CD4-positive, alpha-beta T cell (primary cell): ENCODE data around the gene PEAK3. TPM values are rescaled to one million over a fixed set of nuclear protein-coding genes. Genes with fewer than 3 reads are reported as not detected.

ENCODE experiments used
- ATAC-seq: fragments of 200-7000 bp; cut with Tn5 transposase; one replicate; pipeline ENCODE4 v1.10.0; 2022; ENCODE audit warnings: mild to moderate bottlenecking; ENCODE audit not compliant: poor library complexity
- CTCF ChIA-PET: fragments of 350-600 bp; sonication (Branson Sonifier 250); formaldehyde crosslinking; loops from one replicate; lab custom pipeline; 2021; ENCODE audit warnings: antibody characterized with exemption, inconsistent platforms; lab: Charles Lee
- POLR2A ChIA-PET: fragments of 350-600 bp; sonication (Branson Sonifier 250); formaldehyde crosslinking; loops from one replicate; lab custom pipeline; 2021; ENCODE audit warnings: antibody characterized with exemption, inconsistent platforms; lab: Charles Lee
- DNase-seq, 14 experiments: peaks; one replicate each; pipeline ENCODE4 v3.0.0-alpha.2; 2013 to 2020; ENCODE audit warnings: mixed read lengths in 2 of 14
- H3K27ac ChIP-seq, 2 donors: one replicate each; pipeline versions ENCODE4 v1.5.1 to v1.7.0; 2013; ENCODE audit warnings: low read length in 2 of 2, low read depth in 1 of 2, mild to moderate bottlenecking in 1 of 2
- H3K27me3 ChIP-seq, 2 experiments: 1 replicate in 1 of 2; 2 replicates in 1 of 2; pipeline versions ENCODE4 v1.6.1 to v1.7.0; 2013; ENCODE audit warnings: low read length in 2 of 2, control low read depth in 1 of 2, mild to moderate bottlenecking in 1 of 2, moderate library complexity in 1 of 2; ENCODE audit not compliant: insufficient read depth in 2 of 2, control insufficient read depth in 1 of 2
- H3K36me3 ChIP-seq: one replicate; pipeline ENCODE4 v1.6.1; 2013; ENCODE audit warnings: low read length, control low read depth; ENCODE audit not compliant: insufficient read depth
- H3K4me1 ChIP-seq: one replicate; pipeline ENCODE4 v1.6.1; 2013; ENCODE audit warnings: low read length, control low read depth; ENCODE audit not compliant: insufficient read depth
- H3K4me3 ChIP-seq: one replicate; pipeline ENCODE4 v1.5.1; 2013; ENCODE audit warnings: mild to moderate bottlenecking, low read length, moderate library complexity
- H3K9me3 ChIP-seq, 2 experiments: 1 replicate in 1 of 2; 2 replicates in 1 of 2; pipeline versions ENCODE4 v1.6.1 to v1.7.0; 2013; ENCODE audit warnings: low read length in 2 of 2, mild to moderate bottlenecking in 2 of 2, control low read depth in 1 of 2, moderate library complexity in 1 of 2; ENCODE audit not compliant: control insufficient read depth in 1 of 2, insufficient read depth in 1 of 2
- H3K27ac Mint-ChIP-seq: one replicate; pipeline ENCODE4 v1.8.0; 2020; ENCODE audit warnings: mixed read lengths
- H3K27me3 Mint-ChIP-seq: one replicate; pipeline ENCODE4 v1.8.0; 2021; ENCODE audit warnings: mixed read lengths
- H3K36me3 Mint-ChIP-seq: one replicate; pipeline ENCODE4 v1.8.0; 2021; ENCODE audit warnings: low read depth, mixed read lengths
- H3K4me1 Mint-ChIP-seq: one replicate; pipeline ENCODE4 v1.8.0; 2021; ENCODE audit warnings: low read depth, mixed read lengths
- H3K4me3 Mint-ChIP-seq: one replicate; pipeline ENCODE4 v1.8.0; 2020; ENCODE audit warnings: mild to moderate bottlenecking, mixed read lengths
- H3K9me3 Mint-ChIP-seq: one replicate; pipeline ENCODE4 v1.8.0; 2020; ENCODE audit warnings: mixed read lengths
- CTCF ChIP-seq: fragments of 200-600 bp; IDR thresholded peaks from one replicate; pipeline ENCODE4 v1.8.0; 2022; ENCODE audit warnings: antibody characterized with exemption, mild to moderate bottlenecking
- intact Hi-C, 2 experiments: fragments of 100-400 bp; cut with DNase I in 1 of 2; cut with micrococcal nuclease in 1 of 2; formaldehyde crosslinking; loops; one replicate each; pipeline versions ENCODE4 v1.15.1 to v1.9.0; 2023 to 2025; cut with DNase I, micrococcal nuclease
- total RNA-seq, 174 experiments: library from RNA in 2 of 174; stranded (reverse) in 2 of 174; gene quantifications; one replicate each; pipeline ENCODE4 v1.2.3 and lab custom pipeline; 2021 to 2026

PEAK3 gene
- total RNA-seq, 2 experiments from 2014 or later, result not detected

DNA sequence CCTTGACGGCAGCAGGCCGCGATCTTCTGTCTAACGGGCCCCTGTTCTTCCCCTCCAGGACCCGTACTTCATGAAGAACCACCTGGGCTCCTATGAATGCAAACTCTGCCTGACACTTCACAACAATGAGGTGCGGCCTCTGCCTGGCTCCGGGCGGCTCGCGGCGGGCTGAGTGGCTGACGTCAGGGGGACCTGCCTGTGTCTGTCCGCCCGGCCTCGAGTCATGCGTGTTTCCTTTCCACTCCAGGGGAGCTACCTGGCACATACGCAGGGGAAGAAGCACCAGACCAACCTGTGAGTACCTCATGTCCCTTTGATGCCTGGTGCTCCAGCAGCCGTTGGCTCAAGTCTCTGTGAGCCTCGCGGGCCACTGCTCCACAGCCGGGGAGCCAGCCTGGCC, 37.5 kb downstream of the PEAK3 start:
- Histone ChIP-seq H3K27me3 (no peaks in the 10 kb centered on the region), H3K4me3 (no peak overlapping the region), H3K4me1 (peaks cover 45% of the 10 kb centered on the region), H3K27ac (no peak overlapping the region), H3K9me3 (no peaks in the 10 kb centered on the region), H3K36me3 (peaks cover 82% of the 10 kb centered on the region)
- ATAC-seq (no peak), DNase-seq (no peak)
- POLR2A ChIA-PET, result interaction anchor here (0.7 kb wide), 1 partner anchor 9 kb away, joined by 3 read pairs; no protein-coding TSS in a partner anchor
- H3K27ac Mint-ChIP-seq, result no peak overlapping the region
- no peaks in the 10 kb centered on the region for H3K27me3 Mint-ChIP-seq
- peaks cover 33% of the 10 kb centered on the region for H3K4me1 Mint-ChIP-seq
- intact Hi-C loops, result no loop called here
- H3K4me3 Mint-ChIP-seq, result no peak overlapping the region
- no peaks in the 10 kb centered on the region for H3K9me3 Mint-ChIP-seq
- H3K36me3 Mint-ChIP-seq, result peaks cover 58% of the 10 kb centered on the region
- CTCF ChIA-PET, result no interaction called here
- TF ChIP-seq CTCF, result no peak

GRCh38 chr19:2244125-2244411, 37.9 kb downstream of the PEAK3 start:
- no peaks in the 10 kb centered on the region for H3K27me3 Mint-ChIP-seq
- DNase-seq (no peak), ATAC-seq (no peak)
- no peak overlapping the region for H3K27ac ChIP-seq
- no peak overlapping the region for H3K4me3 Mint-ChIP-seq
- H3K9me3 Mint-ChIP-seq, result no peaks in the 10 kb centered on the region
- no peak overlapping the region for H3K27ac Mint-ChIP-seq
- no peaks in the 10 kb centered on the region for H3K27me3 ChIP-seq
- intact Hi-C loops, result no loop called here
- ChIA-PET POLR2A (no interaction called here), CTCF (no interaction called here)
- H3K9me3 ChIP-seq, result no peaks in the 10 kb centered on the region
- peaks cover 82% of the 10 kb centered on the region for H3K36me3 ChIP-seq
- peaks cover 47% of the 10 kb centered on the region for H3K4me1 ChIP-seq
- H3K4me3 ChIP-seq, result no peak overlapping the region
- TF ChIP-seq CTCF, result no peak
- H3K4me1 Mint-ChIP-seq, result peaks cover 37% of the 10 kb centered on the region
- peaks cover 62% of the 10 kb centered on the region for H3K36me3 Mint-ChIP-seq

DNA sequence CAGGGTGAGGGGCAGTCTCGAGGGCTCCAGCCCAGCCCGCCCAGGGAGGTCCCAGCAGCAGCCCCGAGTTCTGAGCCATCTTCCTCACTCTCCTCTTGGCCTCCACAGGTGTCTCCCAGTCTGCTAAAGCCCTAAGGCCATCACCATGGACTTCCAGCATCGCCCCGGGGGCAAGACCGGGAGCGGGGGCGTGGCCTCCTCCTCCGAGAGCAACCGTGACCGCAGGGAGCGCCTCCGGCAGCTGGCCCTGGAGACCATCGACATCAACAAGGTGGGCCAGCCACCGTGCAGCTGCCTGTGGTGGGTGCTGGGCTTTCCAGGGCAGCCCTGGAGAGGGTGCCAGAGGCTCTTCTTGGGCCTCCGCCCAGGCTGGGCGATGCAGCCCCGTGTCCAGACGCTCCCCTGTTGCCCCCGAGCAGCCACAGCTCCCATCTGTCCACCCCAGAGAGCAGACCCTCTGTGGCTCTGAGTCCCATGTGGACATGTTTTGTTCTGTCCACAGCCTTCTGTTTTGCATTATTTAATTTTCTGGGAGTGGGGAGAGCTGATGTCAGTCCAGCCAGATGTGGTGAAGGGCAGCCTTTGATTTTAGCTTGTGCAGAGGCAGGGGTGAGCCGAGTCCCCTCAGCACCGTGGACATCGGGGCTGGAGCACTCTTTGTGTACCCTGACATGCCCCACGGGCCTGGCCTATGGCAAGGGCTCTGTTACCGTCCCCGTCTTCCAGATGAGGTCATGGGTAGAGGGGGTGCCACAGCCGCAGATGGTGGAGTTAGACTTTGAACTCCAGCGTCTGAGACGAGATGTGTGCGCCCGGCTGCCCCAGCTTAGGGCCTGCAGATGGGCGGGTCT, 38.5 kb downstream of the PEAK3 start:
- DNase-seq (no peak), ATAC-seq (no peak)
- peaks cover 53% of the 10 kb centered on the region for H3K4me1 ChIP-seq
- Mint-ChIP-seq H3K36me3 (peaks cover 60% of the 10 kb centered on the region), H3K9me3 (no peaks in the 10 kb centered on the region), H3K4me3 (no peak overlapping the region), H3K4me1 (peaks cover 43% of the 10 kb centered on the region), H3K27me3 (no peaks in the 10 kb centered on the region), H3K27ac (peak overlapping the region; percentile 99)
- H3K9me3 ChIP-seq, result no peaks in the 10 kb centered on the region
- POLR2A ChIA-PET, result no interaction called here
- no peak for TF ChIP-seq CTCF
- no peak overlapping the region for H3K27ac ChIP-seq
- CTCF ChIA-PET, result no interaction called here
- H3K4me3 ChIP-seq, result no peak overlapping the region
- peaks cover 77% of the 10 kb centered on the region for H3K36me3 ChIP-seq
- H3K27me3 ChIP-seq, result no peaks in the 10 kb centered on the region
- intact Hi-C loops, result no loop called here
